ENCODE measurements around the gene UBE2E1.

The UBE2E1 gene

GRCh38 chr3:23795096-23795495, 10.7 kb upstream of the UBE2E1 start:
- no peak for DNase-seq (ENCODE audit: low read depth in 2 of 2)

GRCh38 chr3:23796518-23796917, 9.2 kb upstream of the UBE2E1 start:
- DNase-seq (ENCODE audit: low read depth in 2 of 2), result no peak

- DNase-seq (ENCODE audit: low read depth in 2 of 2), result no peak
Observed at GRCh38 chr3:23797491-23797890, 8.3 kb upstream of the UBE2E1 start.

GRCh38 chr3:23798456-23798855, 7.3 kb upstream of the UBE2E1 start:
- no peak for DNase-seq (ENCODE audit: low read depth in 2 of 2)

GRCh38 chr3:23798876-23799275, 6.9 kb upstream of the UBE2E1 start:
- DNase-seq (ENCODE audit: low read depth in 2 of 2), result no peak

- no peak for DNase-seq (ENCODE audit: low read depth in 2 of 2)
Observed at GRCh38 chr3:23800731-23801130, 5.0 kb upstream of the UBE2E1 start.

GRCh38 chr3:23804441-23805209, 1.1 kb upstream of the UBE2E1 start:
- DNase-seq (ENCODE audit: low read depth in 2 of 2), result no peak

GRCh38 chr3:23805210-23805632, 534 bp upstream of the UBE2E1 start:
- DNase-seq (ENCODE audit: low read depth in 2 of 2), result no peak

GRCh38 chr3:23806534-23807423, 1.0 kb downstream of the UBE2E1 start:
- DNase-seq (ENCODE audit: low read depth in 2 of 2), result no peak

- DNase-seq (ENCODE audit: low read depth in 2 of 2), result no peak
Observed at GRCh38 chr3:23807424-23808015, 1.8 kb downstream of the UBE2E1 start.

GRCh38 chr3:23808525-23808924, 2.8 kb downstream of the UBE2E1 start:
- DNase-seq (ENCODE audit: low read depth in 2 of 2), result no peak

- DNase-seq (ENCODE audit: low read depth in 2 of 2), result no peak
Observed at GRCh38 chr3:23809294-23809693, 3.5 kb downstream of the UBE2E1 start.

- no peak for DNase-seq (ENCODE audit: low read depth in 2 of 2)
Observed at GRCh38 chr3:23809840-23810342, 4.1 kb downstream of the UBE2E1 start.

- DNase-seq (ENCODE audit: low read depth in 2 of 2), result peak; percentile 11 to 26
Observed at GRCh38 chr3:23810343-23811184, 4.8 kb downstream of the UBE2E1 start.

- DNase-seq (ENCODE audit: low read depth in 2 of 2), result no peak
Observed at GRCh38 chr3:23811185-23811527, 5.4 kb downstream of the UBE2E1 start.

- DNase-seq (ENCODE audit: low read depth in 2 of 2), result no peak
Observed at GRCh38 chr3:23811919-23812318, 6.2 kb downstream of the UBE2E1 start.

GRCh38 chr3:23815879-23816278, 10.1 kb downstream of the UBE2E1 start:
- no peak for DNase-seq (ENCODE audit: low read depth in 2 of 2)

- no peak for DNase-seq (ENCODE audit: low read depth in 2 of 2)
Observed at GRCh38 chr3:23816721-23817120, 11.0 kb downstream of the UBE2E1 start.

- no peak for DNase-seq (ENCODE audit: low read depth in 2 of 2)
Observed at GRCh38 chr3:23817508-23818223, 11.9 kb downstream of the UBE2E1 start.

GRCh38 chr3:23819599-23820360, 14.0 kb downstream of the UBE2E1 start:
- DNase-seq (ENCODE audit: low read depth in 2 of 2), result no peak
